Epithelial cell of proximal tubule (primary cell): ENCODE data around the gene KIFC1. TPM values are rescaled to one million over a fixed set of nuclear protein-coding genes. Genes with fewer than 3 reads are reported as not detected.
"Not testable (repeated sequence)": the region's sequence is repeated elsewhere in the genome, so short reads cannot be mapped to it uniquely, and the experiment has no call there.

ENCODE experiments used
- DNase-seq: peaks from one replicate; pipeline ENCODE4 v3.0.0-alpha.2; 2011; ENCODE audit warnings: low read depth
- H3K4me3 ChIP-seq: 2 replicates; pipeline ENCODE4 v1.5.1; 2011; ENCODE audit warnings: low read depth, mild to moderate bottlenecking, low read length
- CTCF ChIP-seq: conservative IDR thresholded peaks from 2 replicates; pipeline ENCODE4 v1.5.1; 2012; ENCODE audit warnings: low read depth, mild to moderate bottlenecking, low read length
- total RNA-seq: library from RNA; depleted of rRNA; stranded (reverse); fragments of >200 nt; gene quantifications from 2 replicates; pipeline ENCODE4 v1.2.3, GENCODE V29; 2015

The KIFC1 gene
- total RNA-seq, 1 donor from 2014 or later = 117 TPM

DNA sequence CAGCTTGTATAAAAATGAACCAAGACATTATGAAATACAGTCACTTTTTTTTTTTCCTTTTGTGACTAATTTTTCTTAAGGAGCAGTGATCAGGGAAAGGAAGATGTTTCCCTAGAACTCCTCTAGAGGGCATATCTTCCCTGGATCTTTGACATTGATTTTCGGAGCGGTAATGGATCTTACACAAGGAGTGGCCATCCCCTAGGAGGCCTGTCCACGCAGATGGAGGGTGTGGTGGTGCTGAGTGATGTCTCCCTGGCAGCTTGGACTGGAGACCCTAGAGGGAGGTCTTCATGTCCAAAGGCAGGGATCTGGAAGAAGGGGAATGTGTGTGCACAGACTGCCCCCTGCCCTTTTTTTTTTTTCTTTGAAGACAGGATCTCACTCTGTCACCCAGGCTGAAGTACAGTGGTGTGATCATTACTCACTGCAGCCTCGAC lies 7.0 kb upstream of the KIFC1 start:
- TF ChIP-seq CTCF = peak; percentile 59
- no peak overlapping the region for H3K4me3 ChIP-seq
- no peak for DNase-seq

GRCh38 chr6:33390173-33390572 lies 1.4 kb upstream of the KIFC1 start:
- DNase-seq = no peak
- no peak overlapping the region for H3K4me3 ChIP-seq
- TF ChIP-seq CTCF = no peak

GRCh38 chr6:33390767-33391277 lies 801 bp upstream of the KIFC1 start:
- TF ChIP-seq CTCF = no peak
- H3K4me3 ChIP-seq = peak overlapping the region; percentile 29
- DNase-seq = no peak

GRCh38 chr6:33391922-33392594 lies 435 bp downstream of the KIFC1 start:
- TF ChIP-seq CTCF = no peak
- no peak for DNase-seq
- H3K4me3 ChIP-seq = peak overlapping the region; percentile 91

- H3K4me3 ChIP-seq = peak overlapping the region; percentile 91
- no peak for TF ChIP-seq CTCF
- no peak for DNase-seq
Observed at GRCh38 chr6:33392595-33392948, 949 bp downstream of the KIFC1 start.

GRCh38 chr6:33392979-33393378 lies 1.4 kb downstream of the KIFC1 start:
- DNase-seq = no peak
- no peak for TF ChIP-seq CTCF
- H3K4me3 ChIP-seq = peak overlapping the region; percentile 91

GRCh38 chr6:33397541-33397940 lies 5.9 kb downstream of the KIFC1 start:
- DNase-seq = no peak
- TF ChIP-seq CTCF = no peak
- no peak overlapping the region for H3K4me3 ChIP-seq

DNA sequence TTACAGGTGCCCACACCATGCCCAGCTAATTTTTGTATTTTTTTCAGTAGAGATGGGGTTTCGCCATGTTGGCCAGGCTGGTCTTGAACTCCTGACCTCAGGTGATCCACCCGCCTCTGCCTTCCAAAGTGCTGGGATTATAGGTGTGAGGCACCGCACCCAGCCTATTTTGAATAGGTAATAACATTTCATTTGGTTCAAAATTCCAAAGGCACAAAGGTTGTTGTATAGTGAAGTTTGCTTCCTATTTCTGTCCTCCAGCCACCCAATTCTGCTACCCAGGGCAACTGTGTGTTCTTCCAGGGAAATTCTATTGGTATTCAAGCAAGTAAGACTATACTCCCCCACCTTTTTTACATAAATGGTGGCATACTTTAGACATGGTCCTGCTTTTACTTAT lies 7.0 kb downstream of the KIFC1 start:
- DNase-seq, H3K4me3 ChIP-seq: not testable (repeated sequence)

DNA sequence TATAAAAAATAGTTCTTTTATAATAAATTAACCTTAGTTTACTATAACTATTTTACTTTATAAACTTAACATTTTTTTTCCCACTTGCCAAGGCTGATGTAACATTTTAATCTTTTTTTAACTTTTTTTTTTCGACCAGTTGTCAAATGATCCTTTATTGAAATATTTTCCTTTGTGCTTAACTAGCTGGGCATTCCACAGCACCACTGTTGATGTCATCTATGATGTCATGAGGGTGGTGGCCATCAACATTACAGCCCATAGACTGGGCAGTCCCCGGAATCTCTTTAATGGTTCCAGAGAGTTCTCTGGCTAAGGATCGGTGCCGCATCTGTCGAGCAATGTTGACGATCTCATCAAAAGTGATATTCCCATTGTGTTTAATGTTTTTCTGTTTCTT lies 8.3 kb downstream of the KIFC1 start:
- H3K4me3 ChIP-seq, DNase-seq: not testable (repeated sequence)
